Measurements from ENCODE around the gene CDKN1A. TPM values are rescaled to one million over a fixed set of nuclear protein-coding genes. Genes with fewer than 3 reads are reported as not detected.
"Not testable (repeated sequence)": the region's sequence is repeated elsewhere in the genome, so short reads cannot be mapped to it uniquely, and the experiment has no call there.

CDKN1A gene
- total RNA-seq, 2 donors from 2014 or later: 311 to 457 TPM

- no peak for TF ChIP-seq CTCF (IDR thresholded peaks at IDR 0.05)
- ATAC-seq (ENCODE audit: insufficient number of reproducible peaks, low FRiP score, low read depth): no peak
- Histone ChIP-seq H3K36me3 (no peaks in the 10 kb centered on the region), H3K9me3 (no peaks in the 10 kb centered on the region), H3K4me1 (ENCODE audit: control insufficient read depth in 1 of 2, low read depth in 2 of 2) (no peaks in the 10 kb centered on the region), H3K27me3 (replicated peaks; ENCODE audit: insufficient read depth) (no peaks in the 10 kb centered on the region), H3K4me3 (no peak overlapping the region), H3K27ac (no peak overlapping the region)
- DNase-seq (ENCODE audit: low spot score): no peak
Measured at GRCh38 chr6:36701401-36701991, 23.0 kb downstream of the CDKN1A start.

GRCh38 chr6:36702656-36703055, 24.1 kb downstream of the CDKN1A start:
- ATAC-seq (ENCODE audit: insufficient number of reproducible peaks, low FRiP score, low read depth): no peak
- DNase-seq (ENCODE audit: low spot score): no peak
- TF ChIP-seq CTCF (IDR thresholded peaks at IDR 0.05): no peak
- H3K27me3 ChIP-seq (replicated peaks; ENCODE audit: insufficient read depth): no peaks in the 10 kb centered on the region
- no peaks in the 10 kb centered on the region for H3K4me1 ChIP-seq (ENCODE audit: control insufficient read depth in 1 of 2, low read depth in 2 of 2)
- H3K36me3 ChIP-seq: no peaks in the 10 kb centered on the region
- H3K27ac ChIP-seq: no peak overlapping the region
- no peak overlapping the region for H3K4me3 ChIP-seq
- H3K9me3 ChIP-seq: no peaks in the 10 kb centered on the region

GRCh38 chr6:36703081-36703606, 24.6 kb downstream of the CDKN1A start:
- no peaks in the 10 kb centered on the region for H3K4me1 ChIP-seq (ENCODE audit: control insufficient read depth in 1 of 2, low read depth in 2 of 2)
- ATAC-seq (ENCODE audit: insufficient number of reproducible peaks, low FRiP score, low read depth): no peak

GRCh38 chr6:36703982-36704381, 25.5 kb downstream of the CDKN1A start:
- TF ChIP-seq CTCF (IDR thresholded peaks at IDR 0.05): no peak
- no peaks in the 10 kb centered on the region for H3K27me3 ChIP-seq (replicated peaks; ENCODE audit: insufficient read depth)
- no peak overlapping the region for H3K27ac ChIP-seq
- H3K9me3 ChIP-seq: no peaks in the 10 kb centered on the region
- no peak for ATAC-seq (ENCODE audit: insufficient number of reproducible peaks, low FRiP score, low read depth)
- H3K4me3 ChIP-seq: no peak overlapping the region
- H3K4me1 ChIP-seq (ENCODE audit: control insufficient read depth in 1 of 2, low read depth in 2 of 2): no peaks in the 10 kb centered on the region
- no peaks in the 10 kb centered on the region for H3K36me3 ChIP-seq
- DNase-seq (ENCODE audit: low spot score): no peak

More at GRCh38 chr6:36703081-36703606, 24.6 kb downstream of the CDKN1A start:
- Histone ChIP-seq H3K36me3 (no peaks in the 10 kb centered on the region), H3K27ac (no peak overlapping the region), H3K27me3 (replicated peaks; ENCODE audit: insufficient read depth) (no peaks in the 10 kb centered on the region), H3K4me3 (no peak overlapping the region), H3K9me3 (no peaks in the 10 kb centered on the region)
- no peak for TF ChIP-seq CTCF (IDR thresholded peaks at IDR 0.05)
- no peak for DNase-seq (ENCODE audit: low spot score)

- H3K27me3 ChIP-seq (replicated peaks; ENCODE audit: insufficient read depth); H3K27ac ChIP-seq; H3K9me3 ChIP-seq; H3K4me3 ChIP-seq; ATAC-seq (ENCODE audit: insufficient number of reproducible peaks, low FRiP score, low read depth); H3K36me3 ChIP-seq; H3K4me1 ChIP-seq (ENCODE audit: control insufficient read depth in 1 of 2, low read depth in 2 of 2); DNase-seq (ENCODE audit: low spot score): not testable (repeated sequence)
Measured at GRCh38 chr6:36704961-36705577, 26.6 kb downstream of the CDKN1A start.

Data from thoracic aorta (tissue), 2 donors.